Gastroesophageal sphincter (tissue), 4 donors: ENCODE measurements around the gene GLT8D1. TPM values are rescaled to one million over a fixed set of nuclear protein-coding genes. Genes with fewer than 3 reads are reported as not detected.
A peak's percentile ranks its signal among the peaks of the same experiment; 100 is the strongest.

ENCODE experiments used
- ATAC-seq: fragments of 150-250 bp; one replicate; pipeline ENCODE4 v1.9.1; 2016; ENCODE audit warnings: mild to moderate bottlenecking, moderate library complexity
- H3K27ac ChIP-seq, 4 donors: fragments of 200-600 bp; sonication (generic) in 3 of 4; 1 replicate in 3 of 4; 2 replicates in 1 of 4; pipeline ENCODE4 v1.5.1; 2016 to 2019
- H3K27me3 ChIP-seq: fragments of 200-600 bp; sonication (generic); one replicate; pipeline ENCODE4 v1.5.1; 2019
- H3K36me3 ChIP-seq, 2 donors: fragments of 200-600 bp; sonication (generic); one replicate each; pipeline ENCODE4 v1.5.1; 2019; ENCODE audit warnings: control low read depth in 1 of 2
- H3K4me1 ChIP-seq, 3 donors: fragments of 200-600 bp; sonication (generic); 1 replicate in 2 of 3; 2 replicates in 1 of 3; pipeline ENCODE4 v1.5.1; 2016 to 2019; ENCODE audit warnings: control low read depth in 2 of 3
- H3K4me3 ChIP-seq, 2 donors: fragments of 200-600 bp; sonication (generic); one replicate each; pipeline ENCODE4 v1.5.1; 2019; ENCODE audit warnings: mild to moderate bottlenecking in 1 of 2, moderate library complexity in 1 of 2
- H3K9me3 ChIP-seq, 3 donors: fragments of 200-600 bp; sonication (generic); one replicate each; pipeline ENCODE4 v1.5.1; 2017 to 2019; ENCODE audit warnings: control low read depth in 2 of 3
- EP300 ChIP-seq: sonication (generic); formaldehyde crosslinking; IDR thresholded peaks from one replicate; pipeline ENCODE4 v1.6.1; 2017; ENCODE audit warnings: antibody characterized with exemption, mild to moderate bottlenecking
- POLR2A ChIP-seq, 2 donors: fragments of 450-650 bp; IDR thresholded peaks; one replicate each; pipeline ENCODE4 v1.6.1; 2017; ENCODE audit warnings: antibody characterized with exemption in 2 of 2, mild to moderate bottlenecking in 2 of 2, moderate library complexity in 1 of 2
- POLR2AphosphoS5 ChIP-seq: sonication (generic); formaldehyde crosslinking; IDR thresholded peaks from one replicate; pipeline ENCODE4 v1.6.1; 2017; ENCODE audit warnings: antibody characterized with exemption
- WGBS, 2 donors: methylation state at CpG; one replicate each; pipeline ENCODE4 v1.1.5; 2018; ENCODE audit warnings: low coverage in 1 of 2; 5-methylcytosine and 5-hydroxymethylcytosine counted together
- total RNA-seq, 4 donors: library from RNA; depleted of rRNA; stranded (reverse); fragments of >200 nt; gene quantifications; one replicate each; pipeline ENCODE4 v1.1.0, GENCODE V29; 2016
- TF ChIP-seq, protein P1 (sequence below), 4 experiments: fragments of 200-600 bp in 2 of 4; fragments of 450-650 bp in 2 of 4; sonication (generic) in 1 of 4; IDR thresholded peaks; one replicate each; pipeline ENCODE4 v1.5.1; 2017 to 2019; ENCODE audit warnings: antibody characterized with exemption in 4 of 4, mild to moderate bottlenecking in 2 of 4, moderate library complexity in 2 of 4

GLT8D1 gene, protein sequence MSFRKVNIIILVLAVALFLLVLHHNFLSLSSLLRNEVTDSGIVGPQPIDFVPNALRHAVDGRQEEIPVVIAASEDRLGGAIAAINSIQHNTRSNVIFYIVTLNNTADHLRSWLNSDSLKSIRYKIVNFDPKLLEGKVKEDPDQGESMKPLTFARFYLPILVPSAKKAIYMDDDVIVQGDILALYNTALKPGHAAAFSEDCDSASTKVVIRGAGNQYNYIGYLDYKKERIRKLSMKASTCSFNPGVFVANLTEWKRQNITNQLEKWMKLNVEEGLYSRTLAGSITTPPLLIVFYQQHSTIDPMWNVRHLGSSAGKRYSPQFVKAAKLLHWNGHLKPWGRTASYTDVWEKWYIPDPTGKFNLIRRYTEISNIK
- total RNA-seq = 10 to 100 TPM; 36.9 to 57.7 (median 48.6) TPM

DNA sequence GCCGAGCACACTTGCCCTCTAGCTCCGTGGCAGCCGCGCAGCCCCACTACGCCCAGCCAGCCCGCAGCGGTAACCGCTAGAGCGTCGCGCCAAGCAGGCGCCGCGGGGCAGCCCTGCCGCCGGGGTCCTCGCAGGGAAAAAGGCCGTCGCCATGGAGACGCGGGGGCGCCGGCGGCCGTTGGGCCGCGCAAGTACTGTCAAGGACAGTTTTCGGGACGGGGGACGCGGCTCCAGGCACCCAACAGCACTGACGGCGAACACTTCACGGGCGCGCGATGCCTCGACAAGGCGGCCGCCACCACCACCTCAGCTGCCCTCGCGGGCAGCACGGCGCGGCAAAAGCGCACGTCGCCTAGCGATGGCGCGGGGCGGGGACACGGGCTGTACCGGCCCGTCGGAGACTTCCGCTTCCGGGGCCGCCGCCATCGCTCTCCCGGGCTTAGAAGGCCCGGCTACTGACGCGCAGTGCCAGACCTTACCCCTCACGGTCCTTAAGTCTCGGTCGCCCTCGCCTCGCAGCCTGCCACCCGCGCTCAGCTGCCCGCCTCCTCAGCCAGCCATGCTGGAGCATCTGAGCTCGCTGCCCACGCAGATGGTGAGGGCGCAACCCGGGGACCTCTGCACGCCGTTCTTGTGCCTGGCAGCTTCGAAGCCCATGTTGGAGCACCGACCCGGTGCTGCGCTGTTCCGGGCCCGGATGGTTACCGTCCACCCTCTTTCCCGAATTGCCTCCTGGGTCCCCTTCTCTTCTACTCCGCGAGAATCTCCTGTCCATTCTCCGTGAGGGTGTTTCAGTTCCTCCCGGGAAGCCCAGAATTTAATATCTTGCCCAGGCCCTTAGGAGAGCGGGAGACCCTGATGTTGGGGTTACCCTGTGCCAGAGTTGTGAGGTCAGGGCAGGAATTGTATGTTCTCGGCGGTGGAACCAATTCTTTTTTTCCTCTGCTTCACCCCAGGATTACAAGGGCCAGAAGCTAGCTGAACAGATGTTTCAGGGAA lies at the start of gene GLT8D1, which contains the start of gene SPCS1:
TSS of gene GLT8D1 (minus strand) at position 104 of the 999 bp plus-strand sequence. CDS start 5,331 bp downstream, outside the sequence.
TSS of gene SPCS1 (plus strand) at position 419 of the 999 bp plus-strand sequence. CDS start at position 560, 141 bp downstream.
- 0% methylated on average over 2 to 4 of the region's 94 CpGs for WGBS, 2 donors
- no peaks in the 10 kb centered on the region for H3K9me3 ChIP-seq
- ATAC-seq = peak; percentile 95
- TF ChIP-seq POLR2AphosphoS5 (peak; percentile 69), POLR2A (IDR thresholded peaks at IDR 0.05) (peak; percentile 50 to 68), EP300 (no peak)
- TF ChIP-seq, protein P1, sequence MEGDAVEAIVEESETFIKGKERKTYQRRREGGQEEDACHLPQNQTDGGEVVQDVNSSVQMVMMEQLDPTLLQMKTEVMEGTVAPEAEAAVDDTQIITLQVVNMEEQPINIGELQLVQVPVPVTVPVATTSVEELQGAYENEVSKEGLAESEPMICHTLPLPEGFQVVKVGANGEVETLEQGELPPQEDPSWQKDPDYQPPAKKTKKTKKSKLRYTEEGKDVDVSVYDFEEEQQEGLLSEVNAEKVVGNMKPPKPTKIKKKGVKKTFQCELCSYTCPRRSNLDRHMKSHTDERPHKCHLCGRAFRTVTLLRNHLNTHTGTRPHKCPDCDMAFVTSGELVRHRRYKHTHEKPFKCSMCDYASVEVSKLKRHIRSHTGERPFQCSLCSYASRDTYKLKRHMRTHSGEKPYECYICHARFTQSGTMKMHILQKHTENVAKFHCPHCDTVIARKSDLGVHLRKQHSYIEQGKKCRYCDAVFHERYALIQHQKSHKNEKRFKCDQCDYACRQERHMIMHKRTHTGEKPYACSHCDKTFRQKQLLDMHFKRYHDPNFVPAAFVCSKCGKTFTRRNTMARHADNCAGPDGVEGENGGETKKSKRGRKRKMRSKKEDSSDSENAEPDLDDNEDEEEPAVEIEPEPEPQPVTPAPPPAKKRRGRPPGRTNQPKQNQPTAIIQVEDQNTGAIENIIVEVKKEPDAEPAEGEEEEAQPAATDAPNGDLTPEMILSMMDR (IDR thresholded peaks at IDR 0.05) = peak in 3 of 4 experiments; percentile 11 to 28 (median 21)
- H3K4me1 ChIP-seq = peaks cover 4 to 50% (median 22%) of the 10 kb centered on the region in 3 donors
- peak within 1 kb of the TSS; percentile 73 to 91 for H3K4me3 ChIP-seq
- H3K27me3 ChIP-seq = no peaks in the 10 kb centered on the region
- H3K36me3 ChIP-seq = peaks cover 0 to 33% of the 10 kb centered on the region in 2 donors
- peak within 1 kb of the TSS; percentile 59 to 94 (median 93) for H3K27ac ChIP-seq

DNA sequence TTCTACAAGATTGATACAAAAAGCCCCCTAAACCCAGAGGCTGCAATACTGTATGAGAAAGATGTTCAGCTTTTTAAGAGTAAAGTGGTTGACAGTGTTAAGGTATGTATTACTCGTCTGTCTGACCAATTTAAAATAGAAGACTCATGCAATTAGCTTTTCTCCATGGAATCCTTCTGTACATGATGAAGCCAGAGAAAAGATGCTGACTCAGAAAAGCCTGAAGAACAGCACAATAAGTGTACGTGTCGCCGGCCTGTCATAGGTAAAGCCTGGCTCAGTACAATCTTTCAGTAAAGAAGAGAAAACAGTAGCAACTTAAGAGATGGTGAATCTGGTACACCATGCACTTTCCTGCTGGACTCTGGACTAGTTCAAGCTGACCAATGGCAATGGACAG lies 48.8 kb upstream of the GLT8D1 start:
- TF ChIP-seq, protein P1 (IDR thresholded peaks at IDR 0.05) = no peak
- no peak for TF ChIP-seq POLR2A (IDR thresholded peaks at IDR 0.05)
- TF ChIP-seq POLR2AphosphoS5 = no peak
- TF ChIP-seq EP300 = no peak
- peaks cover 0 to 96% of the 10 kb centered on the region in 2 donors for H3K36me3 ChIP-seq
- H3K4me3 ChIP-seq = no peak overlapping the region
- no peaks in the 10 kb centered on the region for H3K27me3 ChIP-seq
- 89 to 91% methylated on average over 4 of the region's 4 CpGs for WGBS, 2 donors
- no peak overlapping the region for H3K27ac ChIP-seq
- no peaks in the 10 kb centered on the region for H3K4me1 ChIP-seq
- no peaks in the 10 kb centered on the region for H3K9me3 ChIP-seq
- no peak for ATAC-seq

DNA sequence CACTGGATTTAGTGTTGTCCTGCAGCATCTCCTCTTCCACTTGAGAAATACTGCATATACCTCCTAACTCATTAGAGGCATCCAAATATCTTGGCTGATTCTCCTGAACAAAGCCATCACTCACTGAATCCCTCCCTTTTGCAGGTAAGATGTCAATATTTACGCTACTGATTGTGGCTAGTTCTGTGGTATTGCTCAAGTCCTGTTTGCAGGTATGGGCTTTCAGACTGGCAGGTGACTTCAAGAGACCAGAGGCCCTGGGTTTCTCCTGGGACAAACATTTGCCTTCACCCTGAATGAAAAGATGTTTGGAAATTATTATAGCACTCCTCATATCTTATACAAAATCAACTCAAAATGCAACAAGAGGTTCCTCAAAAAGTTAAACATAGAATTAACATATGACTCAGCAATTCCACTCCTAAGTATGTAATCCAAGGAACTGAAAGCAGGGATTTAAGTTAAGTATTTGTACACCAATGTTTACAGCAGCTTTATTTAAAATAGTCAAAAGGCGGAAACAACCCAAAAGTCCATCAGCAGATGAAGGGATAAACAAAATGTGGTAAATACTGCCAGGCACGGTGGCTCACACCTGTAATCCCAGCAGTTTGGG lies 46.6 kb upstream of the GLT8D1 start:
- Histone ChIP-seq H3K36me3 (peaks cover 0 to 96% of the 10 kb centered on the region in 2 donors), H3K4me3 (no peak overlapping the region), H3K27ac (no peak overlapping the region), H3K9me3 (no peaks in the 10 kb centered on the region), H3K27me3 (no peaks in the 10 kb centered on the region), H3K4me1 (no peaks in the 10 kb centered on the region)
- WGBS, 2 donors = 85 to 100% methylated on average over 2 to 3 of the region's 3 CpGs
- TF ChIP-seq, protein P1 (IDR thresholded peaks at IDR 0.05) = no peak
- TF ChIP-seq EP300 = no peak
- TF ChIP-seq POLR2A (IDR thresholded peaks at IDR 0.05) = no peak
- no peak for ATAC-seq

DNA sequence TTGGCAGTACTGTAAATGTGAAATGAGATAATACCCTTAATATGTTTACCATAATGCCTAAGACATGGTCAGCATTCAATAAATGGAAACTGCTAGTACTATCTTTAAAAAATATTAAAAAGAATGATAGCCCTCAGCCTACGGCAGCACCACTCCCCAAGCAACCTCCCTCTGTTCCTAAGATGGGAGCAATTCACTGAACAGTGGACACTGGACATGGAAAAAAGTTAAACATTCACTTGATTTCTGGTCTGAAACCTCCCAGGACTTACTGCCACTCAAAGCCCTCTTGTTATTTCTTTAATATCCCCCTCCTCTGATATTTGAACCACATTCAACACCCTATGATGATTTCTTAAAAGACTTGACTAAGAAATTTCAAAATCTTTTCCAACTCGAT lies 38.1 kb upstream of the GLT8D1 start:
- peaks cover 0 to 100% of the 10 kb centered on the region in 2 donors for H3K36me3 ChIP-seq
- no peak overlapping the region for H3K27ac ChIP-seq
- no peaks in the 10 kb centered on the region for H3K4me1 ChIP-seq
- H3K4me3 ChIP-seq = no peak overlapping the region
- H3K9me3 ChIP-seq = no peaks in the 10 kb centered on the region
- no peaks in the 10 kb centered on the region for H3K27me3 ChIP-seq
- WGBS, 2 donors = 75 to 83% methylated on average over 2 of the region's 2 CpGs
- TF ChIP-seq, protein P1 (IDR thresholded peaks at IDR 0.05) = no peak
- TF ChIP-seq EP300 (no peak), POLR2A (IDR thresholded peaks at IDR 0.05) (no peak), POLR2AphosphoS5 (no peak)
- ATAC-seq = no peak
